Medulla oblongata (tissue), 1 donor: ENCODE data around the gene LPAR2.

Experiments
- DNase-seq: peaks from one replicate; pipeline ENCODE4 v3.0.0-alpha.2; 2015; ENCODE audit errors: extremely low spot score

LPAR2 gene

GRCh38 chr19:19653597-19654147, 25.7 kb upstream of the LPAR2 start:
- no peak for DNase-seq

- no peak for DNase-seq
These were observed 24.7 kb upstream of the LPAR2 start for GRCh38 chr19:19652482-19653295.

- peak; percentile 72 for DNase-seq
These were observed 23.1 kb upstream of the LPAR2 start for GRCh38 chr19:19651076-19651475.

- no peak for DNase-seq
These were observed 22.3 kb upstream of the LPAR2 start for GRCh38 chr19:19650331-19650730.

GRCh38 chr19:19649580-19649995, 21.6 kb upstream of the LPAR2 start:
- DNase-seq: no peak

- no peak for DNase-seq
These were observed 21.1 kb upstream of the LPAR2 start for GRCh38 chr19:19649155-19649554.

GRCh38 chr19:19647037-19647835, 19.2 kb upstream of the LPAR2 start:
- no peak for DNase-seq

- no peak for DNase-seq
These were observed 17.3 kb upstream of the LPAR2 start for GRCh38 chr19:19645233-19645870.

GRCh38 chr19:19644054-19644388, 16.0 kb upstream of the LPAR2 start:
- DNase-seq: no peak

- DNase-seq: peak; percentile 60
These were observed 15.4 kb upstream of the LPAR2 start, which contains the start of gene GMIP for GRCh38 chr19:19643158-19644053. Gene GMIP, minus strand, starts transcription at chr19:19643657. Its CDS starts 128 bp downstream, at chr19:19643529.

- DNase-seq: no peak
These were observed 14.6 kb upstream of the LPAR2 start for GRCh38 chr19:19642506-19643157.

GRCh38 chr19:19637523-19638251, 9.7 kb upstream of the LPAR2 start:
- DNase-seq: no peak

- no peak for DNase-seq
These were observed 9.1 kb upstream of the LPAR2 start for GRCh38 chr19:19637186-19637522.

- DNase-seq: no peak
These were observed 8.7 kb upstream of the LPAR2 start for GRCh38 chr19:19636573-19637185.

- no peak for DNase-seq
These were observed 7.3 kb upstream of the LPAR2 start for GRCh38 chr19:19635313-19635702.

- DNase-seq: no peak
These were observed 6.7 kb upstream of the LPAR2 start for GRCh38 chr19:19634516-19635312.

GRCh38 chr19:19633711-19634515, 5.9 kb upstream of the LPAR2 start:
- DNase-seq: no peak

GRCh38 chr19:19632661-19633060, 4.6 kb upstream of the LPAR2 start:
- DNase-seq: no peak
